Lung (tissue), 12 donors: Measurements from ENCODE around the gene PLXNB3. TPM values are rescaled to one million over a fixed set of nuclear protein-coding genes. Genes with fewer than 3 reads are reported as not detected.
A peak's percentile ranks its signal among the peaks of the same experiment; 100 is the strongest.

ENCODE experiments used
- ATAC-seq: fragments of 200-7000 bp; cut with Tn5 transposase; one replicate; pipeline ENCODE4 v1.9.1; 2020; ENCODE audit warnings: moderate number of reproducible peaks; ENCODE audit not compliant: insufficient read depth, low FRiP score
- DNase-seq, 3 donors: peaks; one replicate each; pipeline ENCODE4 v3.0.0-alpha.2; 2013 to 2017
- H3K27ac ChIP-seq, 2 donors: one replicate each; pipeline ENCODE4 v1.5.1; 2013; ENCODE audit warnings: mild to moderate bottlenecking in 2 of 2, moderate library complexity in 2 of 2, control low read depth in 1 of 2, inconsistent platforms in 1 of 2, low read depth in 1 of 2, low read length in 1 of 2
- H3K27me3 ChIP-seq, 3 donors: one replicate each; pipeline ENCODE4 v1.5.1; 2013; ENCODE audit warnings: low read length in 2 of 3; ENCODE audit not compliant: control insufficient read depth in 3 of 3, insufficient read depth in 3 of 3
- H3K36me3 ChIP-seq, 4 donors: one replicate each; pipeline ENCODE4 v1.5.1; 2013; ENCODE audit warnings: low read length in 4 of 4, mild to moderate bottlenecking in 1 of 4, moderate library complexity in 1 of 4; ENCODE audit not compliant: control insufficient read depth in 4 of 4, insufficient read depth in 4 of 4
- H3K4me1 ChIP-seq, 5 donors: one replicate each; pipeline ENCODE4 v1.5.1; 2013; ENCODE audit warnings: low read length in 5 of 5, mild to moderate bottlenecking in 2 of 5, moderate library complexity in 1 of 5; ENCODE audit not compliant: control insufficient read depth in 5 of 5, insufficient read depth in 5 of 5
- H3K4me3 ChIP-seq: one replicate; pipeline ENCODE4 v1.5.1; 2013; ENCODE audit warnings: mild to moderate bottlenecking, control low read depth, moderate library complexity
- H3K9ac ChIP-seq, 2 donors: one replicate each; pipeline ENCODE4 v1.5.1; 2013; ENCODE audit warnings: low read length in 2 of 2, control low read depth in 1 of 2; ENCODE audit not compliant: insufficient read depth in 1 of 2
- H3K9me3 ChIP-seq, 4 donors: one replicate each; pipeline ENCODE4 v1.5.1; 2013; ENCODE audit warnings: low read length in 3 of 4, mild to moderate bottlenecking in 1 of 4, moderate library complexity in 1 of 4; ENCODE audit not compliant: control insufficient read depth in 4 of 4, insufficient read depth in 3 of 4
- CTCF ChIP-seq: IDR thresholded peaks from 2 replicates; pipeline ENCODE4 v1.5.1; 2012; ENCODE audit warnings: mild to moderate bottlenecking; ENCODE audit errors: control extremely low read depth, extremely low read depth
- WGBS, 2 donors: extraction: QIAGEN DNeasy Blood & Tissue Kit; methylation state at CpG; one replicate each; pipeline ENCODE4 v1.1.7; 2013; 5-methylcytosine and 5-hydroxymethylcytosine counted together
- polyA plus RNA-seq, 2 donors: library from polyadenylated mRNA; stranded (reverse); fragments of 200-250 nt; gene quantifications; one replicate each; pipeline ENCODE4 v1.2.1, GENCODE V29; 2013
- total RNA-seq, 2 donors: library from RNA; depleted of rRNA in 1 of 2; stranded (reverse); fragments of >200 nt in 1 of 2; gene quantifications; one replicate each; pipeline ENCODE4 v1.2.1, GENCODE V29; 2014 to 2021
- donor health status: control.
- donor health status: control.
- donor health status: Bipolar disorder and iron deficiency.
- donor health status: healthy.
- donor health status: DM: yes; HTN: yes; CAD: no.

Gene PLXNB3
- total and polyA plus RNA-seq, 4 donors: 1.0 to 2.6 (median 1.5) TPM

GRCh38 chrX:153762626-153763173 is 1.3 kb upstream of the PLXNB3 start:
- TF ChIP-seq CTCF: no peak
- Histone ChIP-seq H3K27ac (no peak overlapping the region), H3K4me3 (no peak overlapping the region), H3K36me3 (no peaks in the 10 kb centered on the region), H3K9ac (no peak overlapping the region), H3K9me3 (peaks cover 0 to 5% (median 0%) of the 10 kb centered on the region in 4 donors), H3K27me3 (no peaks in the 10 kb centered on the region), H3K4me1 (peaks cover 0 to 16% (median 10%) of the 10 kb centered on the region in 5 donors)
- DNase-seq (peak in 1 of 3 donors; percentile 7), ATAC-seq (no peak)
- WGBS, 2 donors: 85 to 87% methylated on average over 11 to 14 of the region's 14 CpGs

- no peak for DNase-seq
- ATAC-seq: no peak
- no peaks in the 10 kb centered on the region for H3K36me3 ChIP-seq
- no peak for TF ChIP-seq CTCF
- peaks cover 0 to 5% (median 0%) of the 10 kb centered on the region in 4 donors for H3K9me3 ChIP-seq
- WGBS, 2 donors: 84 to 86% methylated on average over 14 to 18 of the region's 18 CpGs
- no peak overlapping the region for H3K27ac ChIP-seq
- H3K4me1 ChIP-seq: peaks cover 0 to 16% (median 10%) of the 10 kb centered on the region in 5 donors
- no peaks in the 10 kb centered on the region for H3K27me3 ChIP-seq
- H3K9ac ChIP-seq: no peak overlapping the region
- no peak overlapping the region for H3K4me3 ChIP-seq
Measured at GRCh38 chrX:153763298-153763932, 634 bp upstream of the PLXNB3 start.

- Histone ChIP-seq H3K9ac (no peak overlapping the region), H3K27me3 (no peaks in the 10 kb centered on the region), H3K27ac (peak overlapping the region in 1 of 2 donors; percentile 26), H3K36me3 (no peaks in the 10 kb centered on the region), H3K4me1 (peaks cover 0 to 16% (median 10%) of the 10 kb centered on the region in 5 donors), H3K9me3 (peaks cover 0 to 5% (median 0%) of the 10 kb centered on the region in 4 donors), H3K4me3 (no peak overlapping the region)
- no peak for ATAC-seq
- WGBS, 2 donors: 83 to 84% methylated on average over 4 to 7 of the region's 7 CpGs
- no peak for DNase-seq
- TF ChIP-seq CTCF: no peak
Measured at GRCh38 chrX:153764786-153765137, 713 bp downstream of the PLXNB3 start.
